Motor neuron (in vitro differentiated cells): ENCODE measurements around the gene GALK1. TPM values are rescaled to one million over a fixed set of nuclear protein-coding genes. Genes with fewer than 3 reads are reported as not detected.
"Not testable (repeated sequence)": the region's sequence is repeated elsewhere in the genome, so short reads cannot be mapped to it uniquely, and the experiment has no call there.

ENCODE experiments used
- ATAC-seq, 8 experiments: fragments of 200-7000 bp; cut with Tn5 transposase; replicated peaks in 6 of 8; 2 replicates each; pipeline ENCODE4 v1.8.0; 2021; ENCODE audit warnings: mild to moderate bottlenecking in 8 of 8, moderate library complexity in 8 of 8
- H3K27ac ChIP-seq, 2 donors: fragments of 250-450 bp; sonication (Bioruptor Pico); 2 replicates each; pipeline ENCODE4 v1.9.0; 2021; ENCODE audit warnings: antibody characterized with exemption in 2 of 2, mild to moderate bottlenecking in 2 of 2, moderate library complexity in 1 of 2
- H3K4me1 ChIP-seq, 2 donors: fragments of 250-450 bp; sonication (Bioruptor Pico); replicated peaks in 1 of 2; 2 replicates each; pipeline ENCODE4 v1.6.1; 2021; ENCODE audit warnings: antibody characterized with exemption in 2 of 2, mild to moderate bottlenecking in 2 of 2, moderate library complexity in 1 of 2
- H3K4me3 ChIP-seq, 5 donors: fragments of 250-450 bp; sonication (Bioruptor Pico); 2 replicates each; pipeline ENCODE4 v1.9.0; 2021; ENCODE audit warnings: antibody characterized with exemption in 5 of 5, mild to moderate bottlenecking in 5 of 5, moderate library complexity in 4 of 5
- WGBS, 10 experiments: fragments of 450-650 bp; shearing (Covaris generic); methylation state at CpG; one replicate each; pipeline ENCODE4 v1.0.0; 2022; 5-methylcytosine and 5-hydroxymethylcytosine counted together
- in situ Hi-C, 9 experiments: fragments of 400-800 bp; cut with MboI; loops; one replicate each; pipeline ENCODE4 v1.15.0; 2021; ENCODE audit warnings: low sequenced_read_pairs in 9 of 9, low pct_unique_long_range_greater_than_20kb in 2 of 9; ENCODE audit not compliant: unreplicated experiment in 9 of 9
- total RNA-seq, 8 experiments: library from RNA; unstranded; fragments of 300-600 nt; gene quantifications; 2 replicates each; pipeline versions ENCODE4 v1.2.3 to v1.2.4, GENCODE V29; 2022

Gene GALK1
- total RNA-seq, 8 experiments from 2014 or later = 10.0 to 32.7 (median 16.4) TPM

GRCh38 chr17:75779250-75779986 lies 14.4 kb upstream of the GALK1 start:
- in situ Hi-C loops = no loop called here
- Histone ChIP-seq H3K4me3 (peak overlapping the region; percentile 87 to 99 (median 91)), H3K4me1 (peaks cover 21 to 22% of the 10 kb centered on the region in 2 donors), H3K27ac (peak overlapping the region; percentile 79 to 91)
- ATAC-seq = peak; percentile 36 to 81 (median 78)
- 0 to 3% (median 0%) methylated on average over 1 to 39 of the region's 84 CpGs; no CpG with 5 or more reads in 4 of the 10 experiments for WGBS, 10 experiments

DNA sequence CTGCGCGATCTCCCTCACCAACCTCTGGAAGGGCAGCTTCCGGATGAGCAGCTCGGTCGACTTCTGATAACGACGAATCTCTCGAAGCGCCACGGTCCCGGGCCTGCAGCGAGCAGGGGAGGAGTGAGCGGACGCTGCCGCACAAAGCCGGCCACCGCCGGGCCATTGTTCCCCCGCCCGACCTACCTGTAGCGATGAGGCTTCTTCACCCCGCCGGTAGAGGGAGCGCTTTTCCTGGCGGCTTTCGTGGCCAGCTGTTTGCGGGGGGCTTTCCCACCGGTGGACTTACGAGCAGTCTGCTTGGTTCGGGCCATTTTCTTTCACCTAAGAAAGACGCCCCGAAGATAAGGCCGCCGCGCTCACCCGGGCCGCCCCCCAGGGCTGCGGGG lies 13.9 kb upstream of the GALK1 start:
- Histone ChIP-seq H3K4me1 (peaks cover 17 to 19% of the 10 kb centered on the region in 2 donors), H3K27ac (peak overlapping the region; percentile 79 to 91), H3K4me3 (peak overlapping the region; percentile 87 to 99 (median 91))
- 0% methylated on average over 1 to 5 of the region's 38 CpGs; no CpG with 5 or more reads in 7 of the 10 experiments for WGBS, 10 experiments
- peak in 1 of 8 experiments; percentile 0 for ATAC-seq
- in situ Hi-C loops = no loop called here

GRCh38 chr17:75778066-75778860 lies 13.3 kb upstream of the GALK1 start:
- ATAC-seq, H3K27ac ChIP-seq, in situ Hi-C loops: not testable (repeated sequence)
- WGBS, 10 experiments = 0 to 19% (median 7%) methylated on average over 2 to 13 of the region's 19 CpGs; no CpG with 5 or more reads in 4 of the 10 experiments
- Histone ChIP-seq H3K4me1 (peaks cover 12 to 13% of the 10 kb centered on the region in 2 donors), H3K4me3 (peak overlapping the region; percentile 87 to 99 (median 91))

DNA sequence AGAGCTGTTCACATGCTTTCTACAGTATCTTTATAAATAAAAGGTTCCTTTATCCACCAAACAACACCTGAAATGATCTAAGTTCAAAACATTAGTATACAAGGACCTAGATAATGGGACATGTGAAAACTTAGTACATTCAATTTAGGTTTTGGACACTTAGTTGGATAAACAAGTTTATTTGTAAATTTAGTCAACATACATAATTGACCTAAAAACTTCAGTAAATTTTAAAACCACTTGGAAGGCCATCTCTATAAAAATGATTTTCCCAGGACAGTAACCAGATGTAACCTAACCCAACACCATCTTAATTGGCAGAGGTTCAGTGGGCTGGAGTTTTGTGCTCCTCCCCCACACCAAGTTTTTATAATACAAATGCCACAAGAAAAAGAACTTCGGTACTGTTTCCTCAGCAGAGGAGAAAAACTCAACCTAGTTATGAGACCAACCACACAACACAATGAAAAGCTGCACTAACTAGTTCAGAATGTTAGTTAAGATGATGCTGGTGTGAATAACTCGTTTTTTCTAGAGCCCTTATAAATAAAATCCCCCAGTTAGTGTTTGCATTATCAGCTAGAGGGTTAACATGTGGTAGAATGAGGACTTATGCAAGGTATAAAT lies 12.4 kb upstream of the GALK1 start:
- Histone ChIP-seq H3K4me1 (peaks cover 11 to 12% of the 10 kb centered on the region in 2 donors), H3K4me3 (peak overlapping the region; percentile 87 to 99 (median 91)), H3K27ac (no peak overlapping the region)
- in situ Hi-C loops = no loop called here
- no peak for ATAC-seq
- WGBS, 10 experiments = 0 to 71% (median 24%) methylated on average over 1 to 2 of the region's 2 CpGs; no CpG with 5 or more reads in 4 of the 10 experiments

DNA sequence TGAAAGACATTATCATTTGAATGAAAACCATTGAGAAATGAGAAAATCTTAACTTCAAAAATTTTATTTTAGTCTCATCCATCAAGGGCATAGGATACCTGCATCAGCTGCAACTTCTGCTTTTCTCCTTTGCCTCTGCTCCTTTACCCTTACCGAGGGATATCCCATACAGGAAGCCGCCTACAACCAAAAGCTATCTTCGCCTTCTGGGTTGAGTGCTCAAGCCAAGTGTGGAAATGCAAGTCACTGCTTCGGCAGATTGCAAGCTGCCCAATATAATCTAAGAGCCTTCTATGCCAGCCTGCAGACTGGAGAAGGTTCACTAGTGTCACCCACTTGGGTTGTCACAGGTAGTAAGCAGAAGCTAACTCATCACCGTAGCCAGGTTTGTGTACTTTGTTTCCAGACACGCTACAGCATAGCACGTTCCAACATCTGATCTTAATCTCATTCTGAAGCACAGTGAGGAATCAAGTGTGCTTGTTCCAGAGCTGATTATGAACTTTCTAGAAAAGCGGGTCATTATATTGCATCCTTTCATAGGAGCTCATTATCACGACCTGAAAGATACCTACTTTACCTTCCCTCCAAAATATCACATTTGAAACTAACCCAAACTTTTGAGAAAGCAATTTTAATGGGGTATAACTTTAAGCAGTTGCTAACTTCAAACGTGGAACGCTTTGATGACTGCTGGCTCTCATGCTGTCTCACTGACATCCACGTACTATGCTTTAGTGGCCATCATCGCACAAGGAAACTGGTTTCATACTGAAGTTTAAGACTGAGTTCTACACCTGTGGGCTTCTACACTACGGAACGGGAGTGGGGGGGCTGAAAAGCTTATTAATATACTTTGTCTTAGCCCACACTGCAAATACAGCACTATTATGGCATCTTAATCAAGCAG lies 11.6 kb upstream of the GALK1 start:
- in situ Hi-C loops = no loop called here
- ATAC-seq = peak in 1 of 8 experiments; percentile 1
- Histone ChIP-seq H3K27ac (no peak overlapping the region), H3K4me3 (peak overlapping the region in 4 of 5 donors; percentile 2 to 99 (median 91)), H3K4me1 (peaks cover 11 to 12% of the 10 kb centered on the region in 2 donors)
- WGBS, 10 experiments = 14 to 96% (median 88%) methylated on average over 3 to 15 of the region's 15 CpGs

DNA sequence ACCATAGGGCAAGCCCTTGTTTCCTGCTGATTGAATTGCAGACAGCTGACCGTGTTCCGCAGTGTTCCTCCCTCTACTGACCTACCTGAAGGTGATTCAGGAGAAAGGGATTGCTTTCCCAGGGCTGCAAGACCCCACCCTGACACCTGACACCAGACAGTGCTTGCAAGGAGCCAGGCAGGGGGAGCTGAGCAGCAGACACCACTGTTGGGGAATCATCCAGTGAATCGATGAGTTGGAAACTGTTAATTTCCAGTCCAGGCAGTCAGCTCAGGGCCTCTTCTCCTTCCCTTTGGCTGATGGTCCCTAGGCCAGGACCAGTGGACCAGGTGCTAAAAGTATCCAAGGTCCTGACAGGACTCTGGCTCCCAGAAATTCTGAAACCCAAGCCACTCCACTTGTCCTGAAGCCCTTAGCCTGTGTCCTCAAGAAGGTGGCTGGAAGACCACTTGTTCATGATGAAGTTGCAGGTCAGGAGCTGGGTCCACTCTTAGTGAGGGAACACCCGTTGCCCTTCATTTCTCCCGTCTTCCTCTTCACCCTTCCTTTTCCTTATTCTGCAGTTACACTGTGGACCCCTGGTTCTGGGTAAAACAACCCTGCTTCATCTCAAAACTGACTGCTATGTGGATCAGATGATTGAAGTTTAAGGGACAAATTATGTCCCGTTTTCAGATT lies 10.1 kb upstream of the GALK1 start:
- peak in 5 of 8 experiments; percentile 0 to 3 (median 3) for ATAC-seq
- in situ Hi-C loops = no loop called here
- Histone ChIP-seq H3K4me1 (peaks cover 11 to 12% of the 10 kb centered on the region in 2 donors), H3K4me3 (no peak overlapping the region), H3K27ac (no peak overlapping the region)
- WGBS, 10 experiments = 30 to 100% (median 59%) methylated on average over 1 to 3 of the region's 6 CpGs; no CpG with 5 or more reads in 2 of the 10 experiments

GRCh38 chr17:75774471-75774990 lies 9.5 kb upstream of the GALK1 start:
- Histone ChIP-seq H3K27ac (no peak overlapping the region), H3K4me1 (peaks cover 11 to 12% of the 10 kb centered on the region in 2 donors), H3K4me3 (no peak overlapping the region)
- peak; percentile 0 to 20 (median 9) for ATAC-seq
- 86 to 100% (median 93%) methylated on average over 1 to 2 of the region's 4 CpGs; no CpG with 5 or more reads in 6 of the 10 experiments for WGBS, 10 experiments
- in situ Hi-C loops = no loop called here

DNA sequence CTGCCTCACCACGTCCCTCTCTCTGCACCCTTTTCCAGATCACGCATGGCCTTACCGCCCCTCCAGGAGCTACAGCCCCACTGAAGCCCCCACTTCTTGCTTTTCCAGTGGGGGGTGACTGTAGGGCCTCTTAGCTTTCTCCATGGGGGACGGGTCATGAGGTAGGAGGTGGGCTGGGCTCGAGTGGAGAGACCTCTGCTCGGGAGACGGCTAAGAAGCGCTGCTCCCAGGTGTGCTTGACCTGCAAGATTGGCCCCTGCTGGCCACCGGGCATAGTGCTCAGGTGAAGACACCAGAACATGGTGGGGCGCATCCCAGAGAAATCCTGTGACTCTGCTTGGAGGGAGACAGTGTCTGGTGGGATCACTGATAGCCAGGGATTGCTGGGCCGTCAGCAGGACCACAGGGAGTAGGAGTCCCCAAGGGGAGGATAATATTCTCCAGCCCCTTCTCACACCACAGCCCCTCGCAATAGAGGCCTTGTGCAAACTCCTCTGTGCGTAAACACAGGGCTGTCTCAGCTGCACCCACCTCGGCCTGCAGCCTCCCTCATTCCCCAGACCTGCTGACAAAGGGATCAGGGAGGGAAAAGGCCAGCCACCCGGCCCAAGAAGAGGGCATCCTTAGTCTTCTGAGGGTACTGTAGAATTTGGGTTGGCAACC lies 8.9 kb upstream of the GALK1 start:
- WGBS, 10 experiments = 53 to 100% (median 91%) methylated on average over 1 to 3 of the region's 15 CpGs; no CpG with 5 or more reads in 6 of the 10 experiments
- ATAC-seq = peak in 7 of 8 experiments; percentile 0 to 37 (median 16)
- in situ Hi-C loops = no loop called here
- H3K27ac ChIP-seq = no peak overlapping the region
- H3K4me3 ChIP-seq = no peak overlapping the region
- peaks cover 11 to 12% of the 10 kb centered on the region in 2 donors for H3K4me1 ChIP-seq

- no peak overlapping the region for H3K4me3 ChIP-seq
- no peak overlapping the region for H3K27ac ChIP-seq
- 60 to 93% (median 78%) methylated on average over 2 to 8 of the region's 12 CpGs; no CpG with 5 or more reads in 4 of the 10 experiments for WGBS, 10 experiments
- peaks cover 11 to 12% of the 10 kb centered on the region in 2 donors for H3K4me1 ChIP-seq
- in situ Hi-C loops = no loop called here
- peak in 6 of 8 experiments; percentile 3 to 24 (median 21) for ATAC-seq
Measured at GRCh38 chr17:75773121-75773807, 8.3 kb upstream of the GALK1 start.

- Histone ChIP-seq H3K27ac (no peak overlapping the region), H3K4me1 (peaks cover 0 to under 1% of the 10 kb centered on the region in 2 donors), H3K4me3 (no peak overlapping the region)
- ATAC-seq = no peak
- in situ Hi-C loops = no loop called here
- WGBS, 10 experiments = 0 to 89% (median 76%) methylated on average over 1 to 11 of the region's 17 CpGs; no CpG with 5 or more reads in 1 of the 10 experiments
Measured at GRCh38 chr17:75771334-75772281, 6.6 kb upstream of the GALK1 start.
